ENCODE data around the gene BCAS3.

The BCAS3 gene

GRCh38 chr17:60989379-60989778 lies 311.7 kb downstream of the BCAS3 start:
- no peaks in the 10 kb centered on the region for H3F3A ChIP-seq (ENCODE audit: control insufficient read depth, insufficient read depth)
- H3K4me2 ChIP-seq (ENCODE audit: low read length), result no peak overlapping the region
- no peaks in the 10 kb centered on the region for H3K27me3 ChIP-seq (ENCODE audit: control insufficient read depth, low read length)
- H3K36me3 ChIP-seq (ENCODE audit: control insufficient read depth, low read length), result no peaks in the 10 kb centered on the region
- H3K9me2 ChIP-seq (replicated peaks; ENCODE audit: control insufficient read depth, low read length), result no peaks in the 10 kb centered on the region
- no peak overlapping the region for H3K4me3 ChIP-seq (ENCODE audit: low read length)
- H3K4me1 ChIP-seq (ENCODE audit: control insufficient read depth, low read length), result no peaks in the 10 kb centered on the region
- no peaks in the 10 kb centered on the region for H3K79me2 ChIP-seq (ENCODE audit: control insufficient read depth, low read length)
- TF ChIP-seq EZH2phosphoT487 (IDR thresholded peaks at IDR 0.05; ENCODE audit: borderline replicate concordance, low read length) (no peak), CTCF (IDR thresholded peaks at IDR 0.05; ENCODE audit: low read depth, low read length, poor library complexity, severe bottlenecking) (no peak)
- no peak overlapping the region for H3K27ac ChIP-seq (ENCODE audit: low read depth, low read length)
- H4K20me1 ChIP-seq (ENCODE audit: control insufficient read depth, insufficient read depth, low read depth, low read length), result no peaks in the 10 kb centered on the region
- H3K9me3 ChIP-seq (ENCODE audit: control insufficient read depth, insufficient read depth, low read length), result no peaks in the 10 kb centered on the region

GRCh38 chr17:60989846-60990245 lies 312.2 kb downstream of the BCAS3 start:
- Histone ChIP-seq H3K4me3 (ENCODE audit: low read length) (no peak overlapping the region), H3K4me1 (ENCODE audit: control insufficient read depth, low read length) (no peaks in the 10 kb centered on the region), H4K20me1 (ENCODE audit: control insufficient read depth, insufficient read depth, low read depth, low read length) (no peaks in the 10 kb centered on the region), H3K4me2 (ENCODE audit: low read length) (no peak overlapping the region), H3K27ac (ENCODE audit: low read depth, low read length) (no peak overlapping the region), H3K27me3 (ENCODE audit: control insufficient read depth, low read length) (no peaks in the 10 kb centered on the region), H3K9me3 (ENCODE audit: control insufficient read depth, insufficient read depth, low read length) (no peaks in the 10 kb centered on the region), H3K79me2 (ENCODE audit: control insufficient read depth, low read length) (no peaks in the 10 kb centered on the region), H3K9me2 (replicated peaks; ENCODE audit: control insufficient read depth, low read length) (no peaks in the 10 kb centered on the region), H3K36me3 (ENCODE audit: control insufficient read depth, low read length) (no peaks in the 10 kb centered on the region), H3F3A (ENCODE audit: control insufficient read depth, insufficient read depth) (no peaks in the 10 kb centered on the region)
- TF ChIP-seq CTCF (IDR thresholded peaks at IDR 0.05; ENCODE audit: low read depth, low read length, poor library complexity, severe bottlenecking), result no peak
- TF ChIP-seq EZH2phosphoT487 (IDR thresholded peaks at IDR 0.05; ENCODE audit: borderline replicate concordance, low read length), result no peak

- H3K4me2 ChIP-seq (ENCODE audit: low read length), result no peak overlapping the region
- no peak overlapping the region for H3K4me3 ChIP-seq (ENCODE audit: low read length)
- no peak for TF ChIP-seq EZH2phosphoT487 (IDR thresholded peaks at IDR 0.05; ENCODE audit: borderline replicate concordance, low read length)
- no peak for TF ChIP-seq CTCF (IDR thresholded peaks at IDR 0.05; ENCODE audit: low read depth, low read length, poor library complexity, severe bottlenecking)
- no peaks in the 10 kb centered on the region for H4K20me1 ChIP-seq (ENCODE audit: control insufficient read depth, insufficient read depth, low read depth, low read length)
- H3K27ac ChIP-seq (ENCODE audit: low read depth, low read length), result no peak overlapping the region
- H3F3A ChIP-seq (ENCODE audit: control insufficient read depth, insufficient read depth), result no peaks in the 10 kb centered on the region
- H3K9me2 ChIP-seq (replicated peaks; ENCODE audit: control insufficient read depth, low read length), result no peaks in the 10 kb centered on the region
- no peaks in the 10 kb centered on the region for H3K4me1 ChIP-seq (ENCODE audit: control insufficient read depth, low read length)
- H3K9me3 ChIP-seq (ENCODE audit: control insufficient read depth, insufficient read depth, low read length), result no peaks in the 10 kb centered on the region
- H3K27me3 ChIP-seq (ENCODE audit: control insufficient read depth, low read length), result no peaks in the 10 kb centered on the region
- no peaks in the 10 kb centered on the region for H3K79me2 ChIP-seq (ENCODE audit: control insufficient read depth, low read length)
- H3K36me3 ChIP-seq (ENCODE audit: control insufficient read depth, low read length), result no peaks in the 10 kb centered on the region
These were observed 315.8 kb downstream of the BCAS3 start for GRCh38 chr17:60993497-60993896.

- no peaks in the 10 kb centered on the region for H3K9me3 ChIP-seq (ENCODE audit: control insufficient read depth, insufficient read depth, low read length)
- no peaks in the 10 kb centered on the region for H3F3A ChIP-seq (ENCODE audit: control insufficient read depth, insufficient read depth)
- no peaks in the 10 kb centered on the region for H3K9me2 ChIP-seq (replicated peaks; ENCODE audit: control insufficient read depth, low read length)
- H3K79me2 ChIP-seq (ENCODE audit: control insufficient read depth, low read length), result no peaks in the 10 kb centered on the region
- no peaks in the 10 kb centered on the region for H3K4me1 ChIP-seq (ENCODE audit: control insufficient read depth, low read length)
- no peaks in the 10 kb centered on the region for H4K20me1 ChIP-seq (ENCODE audit: control insufficient read depth, insufficient read depth, low read depth, low read length)
- TF ChIP-seq EZH2phosphoT487 (IDR thresholded peaks at IDR 0.05; ENCODE audit: borderline replicate concordance, low read length) (no peak), CTCF (IDR thresholded peaks at IDR 0.05; ENCODE audit: low read depth, low read length, poor library complexity, severe bottlenecking) (no peak)
- H3K36me3 ChIP-seq (ENCODE audit: control insufficient read depth, low read length), result no peaks in the 10 kb centered on the region
- H3K27me3 ChIP-seq (ENCODE audit: control insufficient read depth, low read length), result no peaks in the 10 kb centered on the region
- H3K4me2 ChIP-seq (ENCODE audit: low read length), result no peak overlapping the region
- H3K4me3 ChIP-seq (ENCODE audit: low read length), result no peak overlapping the region
- H3K27ac ChIP-seq (ENCODE audit: low read depth, low read length), result no peak overlapping the region
These were observed 318.0 kb downstream of the BCAS3 start for GRCh38 chr17:60995680-60996079.

Measured in DOHH2 (cell line).